Panc1 (cell line): ENCODE results near the gene DOK7. TPM values are rescaled to one million over a fixed set of nuclear protein-coding genes. Genes with fewer than 3 reads are reported as not detected.

ENCODE experiments used
- ATAC-seq: fragments of 200-7000 bp; cut with Tn5 transposase; 2 replicates; pipeline ENCODE4 v1.9.1; 2020; ENCODE audit warnings: mild to moderate bottlenecking, moderate library complexity
- BruUV-seq: library from RNA; stranded (reverse); fragments of 400-500 nt; replicated peaks from 2 replicates; lab custom pipeline; 2021; lab: Mats Ljungman, UMichigan
- CTCF ChIA-PET: fragments of 300-600 bp; sonication (Branson Sonifier 250); formaldehyde crosslinking; loops from one replicate; lab custom pipeline; 2022; ENCODE audit warnings: antibody characterized with exemption; lab: Charles Lee
- POLR2A ChIA-PET: fragments of 300-600 bp; sonication (Branson Sonifier 250); formaldehyde crosslinking; loops from one replicate; lab custom pipeline; 2022; ENCODE audit warnings: antibody characterized with exemption; lab: Charles Lee
- DNase-seq: peaks from one replicate; pipeline ENCODE4 v3.0.0-alpha.2; 2010; ENCODE audit warnings: low read depth, low spot score
- H3K27ac ChIP-seq: 2 replicates; pipeline ENCODE4 v1.5.1; 2011; ENCODE audit warnings: mild to moderate bottlenecking, low read length, inconsistent platforms
- H3K27me3 ChIP-seq: fragments of 200-500 bp; sonication (Bioruptor generic); 2 replicates; pipeline ENCODE4 v1.6.0; 2014; ENCODE audit warnings: low read length, inconsistent platforms; ENCODE audit not compliant: control insufficient read depth, insufficient read depth
- H3K36me3 ChIP-seq: fragments of 200-500 bp; sonication (Bioruptor generic); 2 replicates; pipeline ENCODE4 v1.5.1; 2014; ENCODE audit warnings: inconsistent platforms, mild to moderate bottlenecking, low read length, moderate library complexity; ENCODE audit not compliant: control insufficient read depth, insufficient read depth
- H3K4me1 ChIP-seq: 2 replicates; pipeline ENCODE4 v1.5.1; 2011; ENCODE audit warnings: inconsistent platforms, mild to moderate bottlenecking, low read length, moderate library complexity; ENCODE audit not compliant: control insufficient read depth, insufficient read depth
- H3K4me3 ChIP-seq, 2 experiments: 2 replicates each; pipeline ENCODE4 v1.5.1; 2011 to 2012; ENCODE audit warnings: low read depth in 2 of 2, low read length in 2 of 2, mild to moderate bottlenecking in 2 of 2, inconsistent platforms in 1 of 2, moderate library complexity in 1 of 2
- H3K9me3 ChIP-seq: fragments of 200-500 bp; sonication (Bioruptor generic); 2 replicates; pipeline ENCODE4 v1.5.1; 2014; ENCODE audit warnings: low read depth, mild to moderate bottlenecking, inconsistent platforms, low read length, moderate library complexity; ENCODE audit not compliant: control insufficient read depth, insufficient read depth
- POLR2AphosphoS5 ChIP-seq: IDR thresholded peaks from 2 replicates; pipeline ENCODE4 v1.6.1; 2012; ENCODE audit warnings: mild to moderate bottlenecking, low read depth, low read length, moderate library complexity
- SIN3A ChIP-seq: IDR thresholded peaks from 2 replicates; pipeline ENCODE4 v1.6.1; 2012; ENCODE audit warnings: low read depth, mild to moderate bottlenecking, low read length, moderate library complexity, borderline replicate concordance; ENCODE audit not compliant: insufficient read depth
- TCF7L2 ChIP-seq: IDR thresholded peaks from 2 replicates; pipeline ENCODE4 v1.6.1; 2011; ENCODE audit warnings: mild to moderate bottlenecking, low read depth, low read length, inconsistent platforms
- in situ Hi-C: cut with HindIII; loops from 2 replicates; pipeline ENCODE4 v1.10.0; 2016; ENCODE audit warnings: low sequenced_read_pairs, low pct_unique_long_range_greater_than_20kb
- intact Hi-C: fragments of 100-400 bp; cut with micrococcal nuclease; formaldehyde crosslinking; loops from one replicate; pipeline ENCODE4 v1.10.0; 2022; ENCODE audit not compliant: unreplicated experiment
- total RNA-seq: library from RNA; stranded (reverse); gene quantifications from one replicate; pipeline ENCODE4 v1.2.1, GENCODE V29; 2021; ENCODE audit not compliant: unreplicated experiment
- TF ChIP-seq, protein P1 (sequence below): fragments of 450-650 bp; IDR thresholded peaks from 2 replicates; pipeline ENCODE4 v1.5.1; 2017; ENCODE audit warnings: mild to moderate bottlenecking
- TF ChIP-seq, protein P2 (sequence below), 2 experiments: IDR thresholded peaks; 2 replicates each; pipeline ENCODE4 v1.6.1; 2011 to 2012; ENCODE audit warnings: low read depth in 2 of 2, control low read depth in 1 of 2, low read length in 1 of 2, mild to moderate bottlenecking in 1 of 2, moderate library complexity in 1 of 2; ENCODE audit not compliant: insufficient read depth in 1 of 2

DOK7 gene
- total RNA-seq, 1 experiment from 2014 or later: 2.4 TPM

DNA sequence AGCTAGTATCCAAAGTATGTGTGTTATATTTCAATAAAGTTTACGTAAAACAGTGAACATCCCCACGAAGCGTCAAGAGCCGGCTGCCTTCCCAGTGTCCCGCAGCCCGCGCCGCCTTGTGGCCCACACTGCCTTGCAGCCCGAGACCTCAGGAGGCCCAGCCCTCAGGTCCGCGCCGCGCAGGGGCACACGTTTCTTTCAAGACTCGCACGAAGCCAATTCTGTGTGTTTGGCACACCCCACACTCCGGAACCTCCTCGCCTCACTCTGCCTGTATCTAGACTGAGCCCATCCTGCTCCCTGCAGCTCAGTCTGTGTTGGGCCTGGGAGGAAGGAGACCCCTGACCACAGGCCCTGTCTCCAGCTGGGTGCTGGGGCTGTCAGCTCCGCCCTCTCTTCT lies 63.4 kb downstream of the DOK7 start:
- ATAC-seq (no peak), DNase-seq (no peak)
- H3K4me1 ChIP-seq: no peaks in the 10 kb centered on the region; the same call in 1 of the 2 replicates
- H3K9me3 ChIP-seq: no peaks in the 10 kb centered on the region
- H3K27me3 ChIP-seq: no peaks in the 10 kb centered on the region
- in situ Hi-C loops (no loop called here), intact Hi-C loops (no loop called here)
- BruUV-seq: no TSS peak
- ChIA-PET CTCF (no interaction called here), POLR2A (no interaction called here)
- H3K27ac ChIP-seq: no peak overlapping the region
- TF ChIP-seq, protein P1, sequence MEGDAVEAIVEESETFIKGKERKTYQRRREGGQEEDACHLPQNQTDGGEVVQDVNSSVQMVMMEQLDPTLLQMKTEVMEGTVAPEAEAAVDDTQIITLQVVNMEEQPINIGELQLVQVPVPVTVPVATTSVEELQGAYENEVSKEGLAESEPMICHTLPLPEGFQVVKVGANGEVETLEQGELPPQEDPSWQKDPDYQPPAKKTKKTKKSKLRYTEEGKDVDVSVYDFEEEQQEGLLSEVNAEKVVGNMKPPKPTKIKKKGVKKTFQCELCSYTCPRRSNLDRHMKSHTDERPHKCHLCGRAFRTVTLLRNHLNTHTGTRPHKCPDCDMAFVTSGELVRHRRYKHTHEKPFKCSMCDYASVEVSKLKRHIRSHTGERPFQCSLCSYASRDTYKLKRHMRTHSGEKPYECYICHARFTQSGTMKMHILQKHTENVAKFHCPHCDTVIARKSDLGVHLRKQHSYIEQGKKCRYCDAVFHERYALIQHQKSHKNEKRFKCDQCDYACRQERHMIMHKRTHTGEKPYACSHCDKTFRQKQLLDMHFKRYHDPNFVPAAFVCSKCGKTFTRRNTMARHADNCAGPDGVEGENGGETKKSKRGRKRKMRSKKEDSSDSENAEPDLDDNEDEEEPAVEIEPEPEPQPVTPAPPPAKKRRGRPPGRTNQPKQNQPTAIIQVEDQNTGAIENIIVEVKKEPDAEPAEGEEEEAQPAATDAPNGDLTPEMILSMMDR: no peak
- TF ChIP-seq TCF7L2 (no peak), SIN3A (no peak), POLR2AphosphoS5 (no peak)
- TF ChIP-seq, protein P2, sequence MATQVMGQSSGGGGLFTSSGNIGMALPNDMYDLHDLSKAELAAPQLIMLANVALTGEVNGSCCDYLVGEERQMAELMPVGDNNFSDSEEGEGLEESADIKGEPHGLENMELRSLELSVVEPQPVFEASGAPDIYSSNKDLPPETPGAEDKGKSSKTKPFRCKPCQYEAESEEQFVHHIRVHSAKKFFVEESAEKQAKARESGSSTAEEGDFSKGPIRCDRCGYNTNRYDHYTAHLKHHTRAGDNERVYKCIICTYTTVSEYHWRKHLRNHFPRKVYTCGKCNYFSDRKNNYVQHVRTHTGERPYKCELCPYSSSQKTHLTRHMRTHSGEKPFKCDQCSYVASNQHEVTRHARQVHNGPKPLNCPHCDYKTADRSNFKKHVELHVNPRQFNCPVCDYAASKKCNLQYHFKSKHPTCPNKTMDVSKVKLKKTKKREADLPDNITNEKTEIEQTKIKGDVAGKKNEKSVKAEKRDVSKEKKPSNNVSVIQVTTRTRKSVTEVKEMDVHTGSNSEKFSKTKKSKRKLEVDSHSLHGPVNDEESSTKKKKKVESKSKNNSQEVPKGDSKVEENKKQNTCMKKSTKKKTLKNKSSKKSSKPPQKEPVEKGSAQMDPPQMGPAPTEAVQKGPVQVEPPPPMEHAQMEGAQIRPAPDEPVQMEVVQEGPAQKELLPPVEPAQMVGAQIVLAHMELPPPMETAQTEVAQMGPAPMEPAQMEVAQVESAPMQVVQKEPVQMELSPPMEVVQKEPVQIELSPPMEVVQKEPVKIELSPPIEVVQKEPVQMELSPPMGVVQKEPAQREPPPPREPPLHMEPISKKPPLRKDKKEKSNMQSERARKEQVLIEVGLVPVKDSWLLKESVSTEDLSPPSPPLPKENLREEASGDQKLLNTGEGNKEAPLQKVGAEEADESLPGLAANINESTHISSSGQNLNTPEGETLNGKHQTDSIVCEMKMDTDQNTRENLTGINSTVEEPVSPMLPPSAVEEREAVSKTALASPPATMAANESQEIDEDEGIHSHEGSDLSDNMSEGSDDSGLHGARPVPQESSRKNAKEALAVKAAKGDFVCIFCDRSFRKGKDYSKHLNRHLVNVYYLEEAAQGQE (IDR thresholded peaks at IDR 0.05; ENCODE audit: insufficient read depth in 1 of 2, low read depth in 2 of 2, low read length in 1 of 2): no peak
- no peak overlapping the region for H3K4me3 ChIP-seq
- no peaks in the 10 kb centered on the region; the same call in 1 of the 2 replicates for H3K36me3 ChIP-seq

DNA sequence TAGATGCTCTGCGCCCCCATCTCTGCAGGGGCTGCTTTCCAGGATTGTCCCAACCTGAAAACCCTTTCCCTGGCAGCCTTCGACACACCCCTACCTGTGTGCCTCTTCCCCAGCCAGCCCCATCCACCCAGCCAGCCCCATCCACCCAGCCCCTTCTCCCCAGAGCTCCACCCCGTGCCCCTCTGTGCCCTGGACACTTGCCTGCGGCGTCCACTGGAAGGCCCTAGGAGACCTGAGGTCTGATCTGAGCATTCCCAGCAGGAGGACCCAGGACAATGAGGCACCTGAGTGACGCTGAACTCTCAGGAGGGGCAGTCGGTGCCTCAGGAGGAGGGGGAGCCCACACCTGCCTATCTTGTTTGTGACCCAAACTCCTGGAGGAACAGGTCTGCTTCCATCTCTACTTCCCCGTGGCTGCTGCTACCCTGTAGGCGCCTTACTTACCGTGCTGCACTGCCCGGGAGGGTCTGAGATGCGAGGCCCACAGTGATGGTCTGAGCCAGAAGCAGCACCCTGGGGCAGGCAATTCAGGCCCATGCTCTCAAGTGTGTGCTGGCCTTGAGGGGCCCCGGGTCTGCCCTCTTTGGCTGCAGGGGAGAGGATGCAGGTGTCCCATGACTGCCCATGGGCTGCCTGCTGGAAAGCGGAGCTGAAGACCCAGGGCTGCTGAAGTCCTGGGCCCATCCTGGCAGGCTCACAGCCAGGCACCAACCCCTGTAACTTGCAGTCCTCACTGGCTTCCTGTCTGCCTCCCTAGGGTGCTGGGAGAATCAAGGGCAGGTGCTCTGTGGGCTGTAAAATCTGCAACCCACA lies 64.2 kb downstream of the DOK7 start:
- Histone ChIP-seq H3K27ac (no peak overlapping the region), H3K4me1 (no peaks in the 10 kb centered on the region; the same call in 1 of the 2 replicates), H3K4me3 (no peak overlapping the region), H3K9me3 (no peaks in the 10 kb centered on the region), H3K36me3 (no peaks in the 10 kb centered on the region; the same call in 1 of the 2 replicates), H3K27me3 (no peaks in the 10 kb centered on the region)
- intact Hi-C loops (no loop called here), in situ Hi-C loops (no loop called here)
- DNase-seq: no peak
- no TSS peak for BruUV-seq
- ATAC-seq: no peak
- ChIA-PET POLR2A (no interaction called here), CTCF (no interaction called here)
- TF ChIP-seq, protein P1: no peak
- TF ChIP-seq TCF7L2: no peak
- no peak for TF ChIP-seq SIN3A
- TF ChIP-seq POLR2AphosphoS5: no peak
- TF ChIP-seq, protein P2 (IDR thresholded peaks at IDR 0.05; ENCODE audit: insufficient read depth in 1 of 2, low read depth in 2 of 2, low read length in 1 of 2): no peak
